Calu3 (cell line): Measurements from ENCODE around the gene TTLL8. TPM values are rescaled to one million over a fixed set of nuclear protein-coding genes. Genes with fewer than 3 reads are reported as not detected.

Experiments
- BruUV-seq: library from RNA; stranded (reverse); fragments of 400-500 nt; replicated peaks from 2 replicates; lab custom pipeline; 2021; lab: Mats Ljungman, UMichigan
- CTCF ChIA-PET: fragments of 300-600 bp; sonication (Branson Sonifier 250); formaldehyde crosslinking; loops from one replicate; lab custom pipeline; 2022; ENCODE audit warnings: antibody characterized with exemption; lab: Charles Lee
- DNase-seq: peaks from one replicate; pipeline ENCODE4 v3.0.0; 2022
- H3K27ac Mint-ChIP-seq: one replicate; pipeline ENCODE4 v1.8.0; 2022; ENCODE audit warnings: mixed read lengths; ENCODE audit not compliant: unreplicated experiment
- H3K27me3 Mint-ChIP-seq: one replicate; pipeline ENCODE4 v1.8.0; 2022; ENCODE audit warnings: mixed read lengths; ENCODE audit not compliant: unreplicated experiment
- H3K36me3 Mint-ChIP-seq: one replicate; pipeline ENCODE4 v1.8.0; 2022; ENCODE audit warnings: mild to moderate bottlenecking, moderate library complexity, mixed read lengths; ENCODE audit not compliant: insufficient read depth, unreplicated experiment
- H3K4me1 Mint-ChIP-seq: one replicate; pipeline ENCODE4 v1.8.0; 2022; ENCODE audit warnings: mild to moderate bottlenecking, low read depth, mixed read lengths; ENCODE audit not compliant: unreplicated experiment
- H3K4me3 Mint-ChIP-seq: one replicate; pipeline ENCODE4 v1.8.0; 2022; ENCODE audit warnings: mild to moderate bottlenecking, low read depth, moderate library complexity, mixed read lengths; ENCODE audit not compliant: unreplicated experiment
- H3K9me3 Mint-ChIP-seq: one replicate; pipeline ENCODE4 v1.8.0; 2022; ENCODE audit warnings: low read depth, mixed read lengths; ENCODE audit not compliant: unreplicated experiment
- CTCF ChIP-seq: fragments of 200-600 bp; IDR thresholded peaks from one replicate; pipeline ENCODE4 v1.8.0; 2022; ENCODE audit warnings: antibody characterized with exemption; ENCODE audit not compliant: unreplicated experiment
- intact Hi-C: fragments of 100-400 bp; cut with micrococcal nuclease; formaldehyde crosslinking; loops from one replicate; pipeline ENCODE4 v1.10.0; 2022; ENCODE audit not compliant: unreplicated experiment
- total RNA-seq: library from RNA; stranded (reverse); gene quantifications from 2 replicates; pipeline ENCODE4 v1.2.3, GENCODE V29; 2022

TTLL8 gene
- total RNA-seq, 1 experiment from 2014 or later = not detected

DNA sequence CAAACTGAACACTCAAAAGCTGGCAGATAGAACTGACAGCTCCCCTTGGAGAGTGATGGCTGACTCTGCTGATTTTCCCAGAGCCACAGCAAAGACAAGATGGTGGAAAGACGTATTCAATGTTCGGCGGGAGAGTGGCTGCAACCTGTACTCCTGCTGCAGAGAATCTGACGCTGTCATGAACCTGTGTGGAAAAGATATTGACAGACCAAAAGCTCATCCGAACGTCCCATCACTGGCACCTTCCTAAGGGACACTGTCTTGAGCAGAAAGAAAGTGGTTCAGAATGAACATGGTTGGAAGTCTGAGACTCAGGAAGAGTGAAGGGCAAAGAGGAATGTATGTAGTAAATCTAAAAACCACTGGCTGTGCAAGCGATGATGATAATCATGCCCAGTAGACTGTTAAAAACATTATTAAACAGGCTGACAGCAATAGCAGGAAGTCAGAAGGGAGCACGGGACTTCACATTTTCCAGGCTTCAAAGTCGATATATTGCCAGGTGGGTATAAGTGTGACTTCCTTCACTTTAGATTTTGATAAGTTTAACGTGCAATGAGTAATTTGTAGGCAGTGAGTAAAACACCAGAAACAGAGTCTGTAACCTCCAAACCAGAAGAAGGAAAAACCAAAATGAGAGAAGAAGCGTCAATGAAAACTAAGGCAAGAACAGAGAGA is 39.4 kb downstream of the TTLL8 start:
- DNase-seq = no peak
- intact Hi-C loops = no loop called here
- Mint-ChIP-seq H3K4me3 (no peak overlapping the region), H3K4me1 (peaks cover 7% of the 10 kb centered on the region), H3K27me3 (peaks cover 1% of the 10 kb centered on the region), H3K36me3 (peaks cover 10% of the 10 kb centered on the region), H3K9me3 (no peaks in the 10 kb centered on the region), H3K27ac (no peak overlapping the region)
- no TSS peak for BruUV-seq
- CTCF ChIA-PET = no interaction called here
- no peak for TF ChIP-seq CTCF

DNA sequence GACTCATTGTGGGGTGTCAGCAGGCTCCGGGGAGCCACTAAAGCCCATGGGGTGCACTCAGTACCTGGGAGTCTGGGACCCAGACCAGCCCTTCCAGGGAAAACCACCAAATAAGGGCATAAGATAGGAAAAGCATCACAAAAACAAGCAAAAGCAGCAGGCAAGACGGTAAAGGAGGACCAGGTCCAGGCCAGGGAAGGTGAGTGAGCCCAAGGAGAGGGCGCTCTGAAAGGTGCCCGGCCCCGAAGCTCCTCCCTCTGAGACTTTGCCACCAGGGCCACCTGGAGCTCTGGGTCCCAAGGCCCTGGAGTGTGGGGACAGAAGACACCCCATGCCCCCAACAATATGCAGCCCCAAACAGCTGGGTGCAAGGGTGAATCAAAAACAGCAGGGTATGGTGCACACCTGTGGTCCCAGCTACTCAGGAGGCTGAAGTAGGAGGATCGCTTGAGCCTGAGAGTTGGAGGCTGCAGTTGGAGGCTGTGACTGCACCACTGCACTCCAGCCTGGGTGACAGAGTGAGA is 40.3 kb downstream of the TTLL8 start:
- H3K9me3 Mint-ChIP-seq = no peaks in the 10 kb centered on the region
- CTCF ChIA-PET = no interaction called here
- no peak for TF ChIP-seq CTCF
- peaks cover 10% of the 10 kb centered on the region for H3K36me3 Mint-ChIP-seq
- peaks cover 11% of the 10 kb centered on the region for H3K27me3 Mint-ChIP-seq
- H3K27ac Mint-ChIP-seq = no peak overlapping the region
- no peak for DNase-seq
- H3K4me3 Mint-ChIP-seq = no peak overlapping the region
- H3K4me1 Mint-ChIP-seq = peaks cover 7% of the 10 kb centered on the region
- no TSS peak for BruUV-seq
- intact Hi-C loops = no loop called here

GRCh38 chr22:50016988-50017700 is 41.0 kb downstream of the TTLL8 start:
- CTCF ChIA-PET = no interaction called here
- no peak overlapping the region for H3K27ac Mint-ChIP-seq
- TF ChIP-seq CTCF = no peak
- H3K4me3 Mint-ChIP-seq = peak overlapping the region; percentile 31
- peaks cover 10% of the 10 kb centered on the region for H3K4me1 Mint-ChIP-seq
- DNase-seq = peak; percentile 79
- peaks cover 17% of the 10 kb centered on the region for H3K27me3 Mint-ChIP-seq
- H3K9me3 Mint-ChIP-seq = no peaks in the 10 kb centered on the region
- H3K36me3 Mint-ChIP-seq = peaks cover 10% of the 10 kb centered on the region
- intact Hi-C loops = no loop called here
- no TSS peak for BruUV-seq

DNA sequence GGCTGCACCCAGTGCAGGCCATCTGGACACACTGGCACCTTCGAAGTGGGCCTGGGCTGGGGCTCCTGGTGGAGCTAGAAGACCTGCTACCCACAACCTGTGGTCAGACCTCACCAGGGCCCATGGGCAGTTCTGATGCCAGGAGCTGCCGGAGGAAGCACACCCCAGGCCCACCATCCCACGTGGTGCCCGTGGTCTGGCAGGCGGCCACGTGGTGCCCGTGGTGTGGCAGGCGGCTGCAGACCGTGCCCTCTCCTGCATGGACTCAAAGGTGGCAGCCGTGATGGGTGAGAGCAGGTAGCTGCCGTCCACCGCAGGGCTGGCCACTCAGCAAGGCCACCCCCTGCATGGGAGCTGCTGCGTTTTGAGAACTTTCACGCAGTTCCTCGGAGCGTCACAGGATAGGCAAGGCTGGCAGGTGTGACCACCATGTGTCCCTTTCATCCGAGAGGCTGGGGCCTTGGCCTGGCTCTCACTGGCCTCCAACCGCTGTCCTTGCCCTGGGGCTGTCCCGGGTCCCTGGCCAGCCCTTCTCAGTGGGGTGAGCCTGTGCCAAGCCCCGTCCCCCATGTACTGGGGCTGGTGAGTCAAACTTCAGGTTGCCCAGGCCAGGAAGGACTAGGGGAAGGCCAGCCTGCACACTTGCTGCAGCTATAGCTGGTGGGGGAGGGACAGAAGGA is 41.6 kb downstream of the TTLL8 start:
- no peak for DNase-seq
- BruUV-seq = no TSS peak
- H3K4me1 Mint-ChIP-seq = peaks cover 17% of the 10 kb centered on the region
- intact Hi-C loops = no loop called here
- no peak overlapping the region for H3K4me3 Mint-ChIP-seq
- CTCF ChIA-PET = no interaction called here
- H3K27ac Mint-ChIP-seq = no peak overlapping the region
- no peak for TF ChIP-seq CTCF
- peaks cover 24% of the 10 kb centered on the region for H3K27me3 Mint-ChIP-seq
- no peaks in the 10 kb centered on the region for H3K9me3 Mint-ChIP-seq
- H3K36me3 Mint-ChIP-seq = peaks cover 10% of the 10 kb centered on the region
